ENCODE data around the gene FOXE1.

FOXE1 gene

DNA sequence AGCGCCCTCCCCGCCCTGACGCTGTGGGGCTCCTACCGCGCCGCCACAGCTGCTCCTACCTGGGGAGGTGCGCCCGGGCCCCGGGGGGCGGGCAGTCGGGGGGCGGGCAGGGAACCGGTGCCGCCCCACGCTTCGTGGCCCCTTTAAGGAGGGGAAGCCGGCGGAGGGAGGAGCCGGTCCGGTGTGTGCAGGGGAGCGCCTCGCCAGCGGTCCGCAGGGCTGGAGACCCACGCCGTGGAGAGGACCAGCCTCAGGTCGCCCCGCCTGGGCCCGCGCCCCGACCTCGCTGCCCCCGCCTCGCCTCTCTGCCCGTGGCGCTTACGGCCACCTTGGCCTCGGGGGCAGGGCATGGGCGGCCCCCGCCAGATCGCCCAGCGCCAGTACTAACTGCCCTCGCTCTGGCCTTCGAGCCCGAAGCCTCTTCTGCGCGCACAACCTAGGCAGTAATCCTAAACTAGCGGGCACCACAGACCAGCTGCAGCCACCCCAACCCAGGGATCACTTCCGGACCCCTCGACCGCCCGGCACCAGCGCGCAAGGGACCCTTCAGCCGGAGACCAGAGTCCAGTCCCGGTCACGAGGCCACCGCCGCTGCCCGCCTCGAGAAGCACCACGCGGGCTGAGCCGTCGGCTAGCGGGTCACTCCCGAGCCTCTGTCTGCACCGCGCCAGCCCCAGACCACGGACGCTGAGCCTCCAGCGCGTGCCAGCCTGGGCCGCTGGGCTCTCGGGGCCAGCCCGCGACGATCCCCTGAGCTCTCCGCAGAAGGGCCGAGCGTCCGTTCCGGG lies at the start of gene FOXE1:
Gene FOXE1 (plus strand): TSS at position 171 of the 788 bp plus-strand sequence. CDS start 689 bp downstream, outside the sequence.
- no peak for TF ChIP-seq ZFX (IDR thresholded peaks at IDR 0.05)
- TF ChIP-seq, protein P1, sequence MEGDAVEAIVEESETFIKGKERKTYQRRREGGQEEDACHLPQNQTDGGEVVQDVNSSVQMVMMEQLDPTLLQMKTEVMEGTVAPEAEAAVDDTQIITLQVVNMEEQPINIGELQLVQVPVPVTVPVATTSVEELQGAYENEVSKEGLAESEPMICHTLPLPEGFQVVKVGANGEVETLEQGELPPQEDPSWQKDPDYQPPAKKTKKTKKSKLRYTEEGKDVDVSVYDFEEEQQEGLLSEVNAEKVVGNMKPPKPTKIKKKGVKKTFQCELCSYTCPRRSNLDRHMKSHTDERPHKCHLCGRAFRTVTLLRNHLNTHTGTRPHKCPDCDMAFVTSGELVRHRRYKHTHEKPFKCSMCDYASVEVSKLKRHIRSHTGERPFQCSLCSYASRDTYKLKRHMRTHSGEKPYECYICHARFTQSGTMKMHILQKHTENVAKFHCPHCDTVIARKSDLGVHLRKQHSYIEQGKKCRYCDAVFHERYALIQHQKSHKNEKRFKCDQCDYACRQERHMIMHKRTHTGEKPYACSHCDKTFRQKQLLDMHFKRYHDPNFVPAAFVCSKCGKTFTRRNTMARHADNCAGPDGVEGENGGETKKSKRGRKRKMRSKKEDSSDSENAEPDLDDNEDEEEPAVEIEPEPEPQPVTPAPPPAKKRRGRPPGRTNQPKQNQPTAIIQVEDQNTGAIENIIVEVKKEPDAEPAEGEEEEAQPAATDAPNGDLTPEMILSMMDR (conservative IDR thresholded peaks at IDR 0.05), result no peak
- no peak within 1 kb of the TSS for H3K27ac ChIP-seq

DNA sequence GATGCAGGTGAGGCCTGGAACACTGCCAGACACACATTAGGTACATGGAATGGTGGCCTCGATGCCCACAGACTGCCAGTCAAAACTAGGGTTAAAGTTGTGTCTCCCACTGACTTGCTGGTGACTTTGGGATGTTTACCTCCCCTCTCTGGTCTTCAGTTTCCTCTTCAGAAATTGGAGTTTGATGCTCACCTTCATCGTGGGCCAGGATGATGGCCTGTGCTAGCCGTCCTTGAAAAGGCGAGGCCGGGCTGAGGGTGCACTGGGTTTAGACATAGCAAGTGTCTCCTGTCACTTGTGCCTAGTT lies 49.0 kb upstream of the FOXE1 start:
- TF ChIP-seq, protein P1 (conservative IDR thresholded peaks at IDR 0.05), result no peak
- no peak for TF ChIP-seq ZFX (IDR thresholded peaks at IDR 0.05)
- peak overlapping the region; percentile 78 for H3K27ac ChIP-seq

DNA sequence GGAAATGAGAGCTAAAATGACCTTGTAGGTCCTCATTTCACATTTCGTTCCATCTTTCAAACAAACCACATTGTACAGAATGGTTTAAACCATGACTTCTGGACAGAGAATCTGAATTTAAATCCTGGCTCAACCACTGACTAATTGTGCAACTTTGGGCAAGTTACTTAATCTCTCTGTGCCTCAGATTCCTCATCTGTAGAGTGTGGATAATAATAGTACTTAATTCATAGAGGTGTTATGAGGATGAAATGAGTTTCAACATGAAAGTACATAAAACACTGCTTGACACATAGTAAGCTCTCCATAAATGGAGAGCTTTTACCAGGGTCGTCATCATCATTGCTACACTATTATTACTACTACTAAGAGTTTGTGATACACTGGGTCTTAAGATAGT lies 46.3 kb upstream of the FOXE1 start:
- TF ChIP-seq, protein P1 (conservative IDR thresholded peaks at IDR 0.05), result no peak
- H3K27ac ChIP-seq, result no peak overlapping the region

DNA sequence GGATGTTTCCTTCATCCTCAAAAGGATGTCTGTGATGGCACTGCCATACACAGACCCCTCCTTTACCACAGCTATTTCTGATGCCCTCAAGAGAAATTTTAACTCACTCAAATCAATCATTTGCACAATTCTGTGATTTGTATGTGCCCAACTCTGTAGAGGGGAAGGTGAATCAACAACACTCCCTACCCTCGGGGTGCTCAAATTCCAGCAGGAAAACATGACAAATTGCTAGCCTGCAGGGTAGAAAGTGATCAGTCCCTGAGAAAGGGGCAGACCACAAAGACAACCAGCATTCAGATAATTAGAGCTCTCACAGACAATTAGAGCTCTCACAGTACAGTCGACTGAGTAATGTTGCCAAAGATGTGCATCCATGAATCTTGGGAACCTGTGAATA lies 45.3 kb upstream of the FOXE1 start:
- TF ChIP-seq, protein P1 (conservative IDR thresholded peaks at IDR 0.05), result no peak
- TF ChIP-seq ZFX (IDR thresholded peaks at IDR 0.05), result no peak
- no peak overlapping the region for H3K27ac ChIP-seq

DNA sequence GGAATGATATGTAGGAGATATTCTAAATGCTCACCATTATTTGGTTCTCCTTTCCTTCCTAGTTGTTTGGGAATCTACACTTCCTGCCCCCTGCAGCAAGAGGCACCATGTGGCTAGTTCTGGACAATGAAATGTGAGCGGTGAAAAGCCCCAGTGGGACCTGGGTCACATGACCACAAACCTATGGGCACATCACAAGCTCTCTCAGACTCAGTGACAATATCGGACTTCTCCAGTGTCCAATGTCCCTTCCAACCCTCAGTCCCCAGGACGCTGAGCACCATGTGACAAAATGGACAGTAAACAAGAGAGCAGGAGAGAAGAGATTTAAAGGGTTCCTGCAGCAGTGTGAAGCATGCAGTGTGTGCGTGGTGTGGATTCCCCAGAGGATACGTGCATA lies 44.6 kb upstream of the FOXE1 start:
- H3K27ac ChIP-seq, result no peak overlapping the region
- no peak for TF ChIP-seq ZFX (IDR thresholded peaks at IDR 0.05)
- TF ChIP-seq, protein P1 (conservative IDR thresholded peaks at IDR 0.05), result no peak

DNA sequence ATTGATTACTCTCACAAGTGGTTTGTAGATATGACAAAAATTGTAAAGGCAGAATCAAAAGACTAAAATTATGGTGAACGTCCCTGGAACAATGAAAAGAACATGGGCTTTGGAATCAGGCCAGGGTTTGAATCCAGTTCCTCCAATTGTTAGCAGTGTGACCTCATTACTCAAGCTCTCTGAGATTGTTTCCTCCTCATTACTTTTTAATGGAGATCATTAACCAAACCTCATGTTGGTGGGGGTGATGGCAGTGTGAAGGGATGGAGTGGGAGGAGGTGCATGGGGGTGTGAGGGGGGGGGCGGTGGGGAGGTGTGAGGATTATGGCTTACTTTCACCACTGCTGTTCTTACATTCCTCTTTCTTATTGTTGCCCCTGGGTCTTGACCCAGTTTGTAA lies 44.1 kb upstream of the FOXE1 start:
- no peak overlapping the region for H3K27ac ChIP-seq

DNA sequence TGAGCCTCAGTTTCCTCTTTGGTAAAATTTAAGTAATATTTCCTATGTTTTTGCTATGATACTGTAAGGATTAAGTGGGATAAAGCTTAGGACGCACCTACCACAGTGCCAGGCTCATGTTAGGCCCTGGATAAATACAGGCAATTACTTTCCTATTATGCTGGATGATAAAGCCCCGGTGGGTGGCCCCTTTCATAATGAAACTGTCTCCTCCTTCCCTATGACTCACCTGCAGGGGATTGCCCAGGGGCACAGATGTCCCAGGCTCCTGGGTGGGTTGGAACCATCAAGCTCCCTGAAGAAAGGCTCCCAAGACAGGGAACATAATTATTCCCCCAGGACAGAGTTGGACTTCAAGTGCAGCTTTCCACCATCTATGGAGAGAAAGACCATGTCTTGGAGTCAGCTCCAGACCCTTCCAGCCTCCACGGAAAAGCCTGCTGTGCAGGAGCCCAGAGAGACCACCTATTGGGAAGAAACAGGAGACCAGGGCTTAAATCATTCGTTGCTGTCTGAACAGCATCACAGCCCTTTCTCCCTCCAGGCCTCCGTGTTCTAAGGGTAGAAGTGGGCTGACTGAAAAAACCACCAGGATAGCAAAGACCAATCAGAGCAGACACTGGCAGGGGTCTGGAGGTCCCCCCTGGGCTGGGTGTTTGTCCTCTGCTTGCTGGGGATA lies 43.2 kb upstream of the FOXE1 start:
- no peak for TF ChIP-seq ZFX (IDR thresholded peaks at IDR 0.05)
- TF ChIP-seq, protein P1 (conservative IDR thresholded peaks at IDR 0.05), result no peak
- no peak overlapping the region for H3K27ac ChIP-seq

More for the DNA sequence above, 44.1 kb upstream of the FOXE1 start:
- no peak for TF ChIP-seq ZFX (IDR thresholded peaks at IDR 0.05)
- TF ChIP-seq, protein P1 (conservative IDR thresholded peaks at IDR 0.05), result no peak

Measured in C4-2B (cell line).